HG02970 (cell line): ENCODE data around the gene MLYCD.

Source experiments
- ATAC-seq: cut with Tn5 transposase; IDR thresholded peaks from one replicate; pipeline ENCODE4 v1.9.1; 2021; ENCODE audit warnings: mild to moderate bottlenecking, moderate library complexity, moderate number of reproducible peaks; ENCODE audit not compliant: unreplicated experiment, low FRiP score

Gene MLYCD

DNA sequence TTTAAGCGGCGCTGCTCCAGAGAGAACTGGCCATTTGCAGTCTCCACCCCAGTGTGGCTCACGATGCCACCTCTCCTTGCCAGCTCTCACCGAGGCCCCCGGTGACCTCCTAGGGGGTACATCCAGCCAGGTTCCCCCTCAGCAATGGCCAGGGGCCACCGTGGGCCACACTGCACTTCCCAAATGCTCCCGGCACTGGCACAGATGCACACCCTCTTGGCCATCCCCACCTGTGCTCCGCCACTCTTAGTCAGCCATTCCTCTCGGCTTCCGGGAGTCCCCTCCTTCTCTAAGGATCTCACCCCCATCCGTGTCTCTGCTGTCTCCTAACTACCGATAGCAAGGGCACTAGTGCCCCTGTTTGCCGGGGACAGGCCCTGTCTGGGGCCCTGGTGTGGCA is 25.8 kb downstream of the MLYCD start:
- ATAC-seq, result no peak

DNA sequence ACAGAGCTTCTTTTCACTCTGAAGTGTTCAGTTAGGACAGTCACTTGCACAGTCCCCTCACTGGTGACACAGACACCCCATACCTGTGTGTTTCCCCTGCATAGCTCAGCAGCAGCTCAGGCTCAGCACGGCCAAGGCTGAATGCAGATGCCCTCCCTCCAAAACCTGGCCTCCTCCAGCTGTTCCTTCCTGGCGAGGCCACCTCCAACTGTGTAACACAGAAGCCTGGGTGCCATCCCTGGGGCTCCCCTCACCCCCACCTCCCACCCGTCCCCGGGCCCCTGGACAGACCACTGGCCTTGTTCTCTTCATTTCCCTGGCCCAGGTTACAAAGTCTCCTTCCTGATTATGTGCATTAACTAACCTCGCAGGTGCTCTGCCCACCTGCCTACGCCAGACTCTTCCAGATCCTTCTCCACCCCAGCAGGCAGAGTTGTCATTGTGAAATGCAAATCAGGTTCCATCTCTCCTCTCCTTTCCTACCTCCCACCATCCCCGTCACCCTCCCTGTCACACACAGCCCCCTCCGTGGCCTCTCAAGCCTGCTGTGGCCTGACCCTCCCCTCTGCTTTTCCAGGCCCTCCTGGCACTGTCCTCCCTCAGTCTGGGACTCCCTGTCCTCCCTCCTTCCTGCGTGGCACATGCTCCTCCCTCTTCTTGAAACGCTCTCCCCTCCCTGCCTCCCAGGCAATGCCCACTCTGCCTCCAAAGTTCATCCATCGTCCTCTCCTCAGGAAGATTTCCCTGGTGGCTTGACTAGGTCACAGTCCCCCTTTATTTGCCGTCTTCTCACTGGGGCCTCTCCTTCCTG is 26.4 kb downstream of the MLYCD start:
- ATAC-seq, result no peak

DNA sequence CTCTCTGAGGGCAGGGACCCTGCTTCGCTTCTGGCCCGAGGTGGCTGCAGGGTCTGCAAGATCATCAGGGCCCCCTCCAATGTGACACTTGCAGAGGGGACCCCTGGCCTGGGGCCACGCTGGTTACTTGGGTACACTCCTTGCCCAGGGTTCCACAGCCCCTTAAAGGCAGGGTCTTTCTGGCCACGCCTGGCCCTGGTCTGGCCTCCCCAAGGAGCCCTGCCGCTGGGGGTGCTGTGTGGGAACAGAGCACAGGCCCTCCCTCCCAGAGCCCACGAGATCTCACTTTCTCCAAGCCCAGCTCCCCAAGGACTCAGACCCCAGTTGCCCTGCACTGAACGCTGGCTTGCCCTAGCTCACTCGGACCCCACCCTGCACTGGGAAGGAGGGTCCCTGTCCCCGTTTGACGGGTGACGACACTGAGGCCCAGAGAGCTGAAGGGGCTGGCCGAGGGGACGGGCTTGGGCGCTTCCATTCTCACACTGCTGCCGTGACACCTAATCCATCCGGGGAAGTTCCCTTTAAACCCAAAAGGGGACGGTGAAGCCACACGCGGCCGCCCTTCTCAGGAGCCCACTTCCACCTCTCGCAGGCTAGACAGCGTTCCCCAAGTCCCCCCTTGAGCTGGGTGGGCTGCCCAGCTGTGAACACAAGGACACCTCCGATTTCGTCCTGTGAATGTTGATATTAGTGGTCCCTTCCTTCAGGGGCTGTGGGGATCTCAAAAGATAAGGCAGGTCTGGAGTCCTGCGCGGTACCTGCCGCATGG is 27.2 kb downstream of the MLYCD start:
- no peak for ATAC-seq

DNA sequence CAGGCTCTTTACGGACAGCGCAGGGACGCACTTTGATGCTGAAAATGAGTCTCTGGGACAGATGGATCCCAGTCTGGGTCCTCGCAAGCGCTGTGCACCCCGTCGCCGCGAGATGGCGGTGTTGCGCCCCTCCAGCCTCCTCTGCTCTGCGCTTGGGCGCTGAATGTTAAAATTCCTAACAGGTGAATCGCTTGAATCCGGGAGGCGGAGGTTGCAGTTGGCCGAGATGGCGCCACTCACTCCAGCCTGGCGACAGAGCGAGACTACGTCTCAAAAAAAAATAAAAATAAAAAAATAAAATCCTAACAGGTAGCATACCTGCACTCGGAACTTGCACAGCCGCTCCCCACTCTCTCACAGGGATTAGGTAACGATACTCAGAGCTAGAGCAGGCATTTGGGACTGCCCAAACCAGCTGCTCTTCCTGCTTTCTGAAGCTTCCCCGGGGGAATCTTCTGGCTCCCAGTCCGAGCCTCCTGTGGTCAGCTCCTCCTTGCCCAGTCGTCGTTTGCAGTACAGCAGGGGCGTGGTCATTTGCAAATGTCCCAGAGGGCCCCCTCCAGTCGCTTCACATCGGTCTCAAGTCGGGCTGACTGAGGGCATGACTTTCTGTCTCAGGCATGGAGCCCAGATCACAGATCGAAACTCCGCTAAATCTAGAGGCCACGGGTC is 27.9 kb downstream of the MLYCD start:
- no peak for ATAC-seq

DNA sequence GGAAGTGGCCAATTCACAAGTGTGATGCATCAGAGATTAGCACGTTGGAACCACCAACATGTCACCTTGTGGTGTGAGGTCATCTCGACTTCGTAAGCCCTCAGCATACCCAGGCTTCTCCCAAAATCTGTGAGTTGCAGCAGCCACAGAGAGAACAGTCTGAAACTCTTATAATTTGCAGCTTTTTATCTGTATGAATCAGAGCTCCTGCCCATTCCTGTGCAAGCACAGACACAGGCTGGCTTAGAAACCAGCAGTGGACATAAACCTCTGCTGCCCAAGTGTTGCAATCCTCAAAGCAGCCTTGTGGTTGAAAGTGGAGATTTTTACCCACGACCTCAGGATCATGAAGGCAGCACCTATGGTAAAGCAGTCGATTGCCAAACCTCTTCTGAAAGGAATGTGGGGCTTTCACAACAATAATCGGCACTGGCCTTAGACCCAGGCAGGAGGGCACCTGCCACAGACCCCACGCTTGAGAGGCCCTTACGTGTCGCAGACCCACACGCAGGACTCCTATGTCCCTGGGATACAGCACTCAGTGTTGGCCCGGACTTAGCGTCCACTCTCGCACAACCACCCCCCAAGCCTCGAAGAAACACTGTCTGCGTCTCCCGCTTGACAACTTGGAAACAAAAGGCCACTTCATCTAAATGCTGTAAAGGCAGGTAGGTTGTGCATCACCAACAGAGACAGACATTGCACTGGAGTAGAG is 29.6 kb downstream of the MLYCD start:
- ATAC-seq, result no peak

DNA sequence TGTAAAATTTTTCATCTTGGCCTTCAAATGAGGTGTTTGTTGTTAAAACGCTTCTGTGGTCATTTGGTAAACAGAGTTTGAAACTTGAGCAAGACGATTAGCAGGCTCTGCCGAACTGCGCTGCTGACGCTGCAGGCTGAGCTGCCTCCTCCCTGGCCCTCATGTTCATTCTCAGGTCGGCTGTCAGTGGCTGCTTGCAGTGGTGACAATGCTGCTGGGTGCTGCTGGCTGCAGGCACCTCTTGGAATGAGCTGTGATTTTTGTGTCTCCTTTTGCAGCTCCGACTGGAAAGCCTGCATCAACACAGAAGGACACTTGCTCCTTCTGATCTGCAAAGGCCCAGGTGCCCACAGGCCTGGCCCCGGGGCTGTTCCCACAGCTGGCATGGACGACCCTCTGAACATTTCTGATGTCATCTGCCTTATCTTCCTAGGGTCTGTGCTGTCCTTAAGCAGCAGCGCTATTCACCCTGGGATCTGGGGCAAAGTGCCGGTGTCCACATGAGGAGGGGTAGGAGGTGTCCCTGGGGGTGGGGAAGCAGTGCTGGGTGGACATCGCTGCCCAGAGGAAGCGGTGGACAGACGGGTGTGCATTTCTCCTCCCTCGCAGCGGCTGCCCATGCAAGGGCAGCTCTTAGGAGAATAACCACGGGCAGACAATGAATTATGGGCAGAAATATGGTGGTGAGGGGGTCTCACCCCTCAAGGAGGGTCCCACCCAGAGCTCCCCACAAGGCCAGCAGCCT is 31.1 kb downstream of the MLYCD start:
- no peak for ATAC-seq

DNA sequence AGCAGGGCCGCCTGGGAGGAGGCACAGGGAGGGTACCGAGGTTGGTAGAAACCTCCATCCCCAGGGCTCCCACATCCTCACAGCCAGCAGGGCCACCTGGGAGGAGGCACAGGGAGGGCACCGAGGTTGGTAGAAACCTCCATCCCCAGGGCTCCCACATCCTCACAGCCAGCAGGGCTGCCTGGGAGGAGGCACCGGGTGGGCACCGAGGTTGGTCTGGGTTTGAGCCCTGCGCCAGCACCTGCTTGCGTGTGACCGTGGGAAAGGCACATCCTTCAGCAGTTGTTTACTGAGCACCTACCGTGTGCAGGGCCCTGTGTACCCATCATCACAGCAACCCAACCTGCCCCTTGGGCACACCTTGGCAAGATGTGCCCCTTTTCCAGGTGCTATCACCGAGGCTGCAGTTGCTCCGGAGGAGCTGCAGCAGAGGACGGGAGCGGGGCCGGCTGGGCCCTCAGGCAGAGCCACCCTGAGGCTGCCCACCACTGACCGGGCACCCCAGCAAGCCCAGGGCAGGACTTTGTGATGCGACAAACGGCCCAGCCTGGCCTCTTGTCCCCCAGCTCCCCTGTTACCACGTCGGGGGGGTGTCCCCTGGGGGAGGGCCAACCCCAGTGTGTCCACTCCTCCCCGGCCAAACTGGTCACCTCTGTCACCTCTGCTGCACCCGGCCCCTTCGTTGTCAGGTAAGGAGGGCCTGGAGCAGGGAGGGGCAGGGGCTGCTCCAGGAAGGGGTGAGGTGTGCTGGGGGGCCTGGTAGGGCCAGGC is 32.0 kb downstream of the MLYCD start:
- ATAC-seq, result no peak

DNA sequence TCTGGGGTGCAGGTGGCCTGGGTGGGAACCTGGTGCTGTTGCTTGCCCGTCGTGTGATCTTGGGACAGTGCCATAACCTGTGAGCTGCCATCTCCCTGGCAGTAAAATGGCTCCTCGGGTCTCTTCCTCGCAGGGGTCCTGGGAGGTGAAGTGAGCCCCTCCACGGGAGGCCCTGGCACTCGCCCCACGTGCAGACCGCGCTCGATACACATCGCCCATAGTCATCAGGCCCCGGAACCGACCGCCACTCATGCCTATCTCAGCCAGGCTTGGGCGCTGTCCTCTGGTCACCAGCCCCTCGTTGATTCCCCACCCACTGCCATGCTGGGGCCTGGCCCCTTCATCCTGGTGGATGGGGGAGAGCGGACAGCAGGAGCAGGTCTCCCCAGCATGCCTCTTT is 32.6 kb downstream of the MLYCD start:
- ATAC-seq, result no peak

DNA sequence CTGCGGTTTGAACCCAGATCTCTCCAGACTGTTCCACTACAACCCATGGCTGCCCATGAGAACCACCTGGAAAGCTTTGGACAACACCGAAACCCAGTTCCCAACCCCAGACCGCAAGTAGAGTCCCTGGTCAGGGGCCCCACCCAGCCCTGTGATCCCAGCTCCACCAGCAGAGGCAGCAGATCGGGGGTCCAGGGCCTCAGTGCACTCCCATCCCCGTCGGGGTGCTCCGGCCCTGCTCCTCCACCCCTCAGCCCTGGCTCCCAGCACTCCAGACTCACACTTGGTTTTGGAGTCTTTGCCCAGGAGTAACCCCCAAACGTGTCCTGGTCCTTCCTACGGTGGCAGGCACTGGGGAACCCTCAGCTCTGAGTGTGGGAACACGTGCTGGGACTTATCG is 33.4 kb downstream of the MLYCD start:
- ATAC-seq, result no peak

DNA sequence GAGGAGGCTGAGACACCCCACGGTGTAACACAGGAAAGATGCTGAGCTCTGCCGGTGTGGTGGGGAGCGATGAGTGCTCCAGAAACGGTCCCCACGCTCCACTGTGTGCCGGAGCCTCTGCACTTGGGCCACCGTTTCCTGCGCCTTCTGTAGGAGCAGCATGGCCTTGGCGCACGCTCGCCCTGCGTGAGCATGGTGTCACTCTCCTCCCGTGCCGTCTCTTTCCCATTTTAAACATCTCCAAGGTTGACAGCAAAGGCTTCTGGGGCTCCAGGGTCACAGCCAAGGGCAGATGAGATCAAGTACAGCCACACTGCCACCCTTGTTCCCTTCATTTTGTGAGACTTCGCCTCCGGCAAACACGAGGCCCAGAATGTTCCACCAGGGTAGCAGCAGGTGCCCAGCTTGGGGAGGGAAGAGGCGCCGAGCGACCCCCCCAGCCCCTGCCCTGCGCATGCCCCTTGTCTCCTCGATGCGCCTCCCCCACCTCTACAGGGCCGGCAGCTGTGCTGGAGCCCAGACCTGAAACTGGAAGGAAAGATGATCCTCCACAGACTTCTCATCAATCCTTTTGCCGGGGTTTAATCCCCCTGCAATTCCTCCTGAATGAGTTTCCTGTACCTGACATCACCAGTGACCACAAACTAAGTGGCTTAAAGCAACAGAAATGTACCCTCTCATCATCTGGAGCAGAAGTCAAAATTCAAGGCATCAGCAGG is 34.2 kb downstream of the MLYCD start:
- ATAC-seq, result no peak

DNA sequence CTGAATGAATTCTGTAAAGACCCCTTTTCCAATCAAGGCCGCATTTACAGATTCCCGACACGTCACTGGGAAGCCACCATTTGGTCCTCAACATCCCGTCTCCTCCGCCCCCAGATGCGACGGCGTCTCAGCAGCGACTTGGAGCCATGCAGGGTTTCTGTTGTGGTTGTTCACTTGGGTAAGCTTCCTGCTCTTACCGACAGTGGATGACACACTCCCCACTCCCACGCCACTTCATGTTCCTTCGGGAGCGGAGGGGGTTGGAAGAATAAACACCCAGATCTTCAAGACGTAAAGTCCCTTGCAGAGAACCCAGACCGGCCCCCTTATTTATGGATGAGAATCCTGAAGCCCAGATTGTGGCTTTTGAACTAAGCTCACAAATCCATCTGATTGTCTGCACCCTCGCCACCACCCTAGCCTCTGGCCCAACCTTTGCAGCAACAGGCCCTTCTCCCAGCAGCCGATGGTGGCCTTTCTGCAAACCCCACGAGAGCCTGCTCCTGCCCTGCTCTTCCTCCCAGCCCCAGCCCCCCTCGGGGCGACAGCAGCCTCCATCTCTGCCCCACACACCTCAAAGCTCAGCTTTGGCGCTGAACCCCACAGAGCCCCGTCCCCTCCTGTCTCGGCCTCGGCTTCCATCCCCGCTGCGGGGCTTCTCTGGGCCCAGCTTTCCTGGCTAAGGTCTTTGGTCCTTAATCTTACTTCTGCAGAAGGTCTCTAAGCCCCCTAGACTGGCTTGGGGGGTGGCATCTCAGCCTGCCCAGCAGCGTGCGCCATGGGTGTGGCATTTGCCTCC is 35.2 kb downstream of the MLYCD start:
- no peak for ATAC-seq

DNA sequence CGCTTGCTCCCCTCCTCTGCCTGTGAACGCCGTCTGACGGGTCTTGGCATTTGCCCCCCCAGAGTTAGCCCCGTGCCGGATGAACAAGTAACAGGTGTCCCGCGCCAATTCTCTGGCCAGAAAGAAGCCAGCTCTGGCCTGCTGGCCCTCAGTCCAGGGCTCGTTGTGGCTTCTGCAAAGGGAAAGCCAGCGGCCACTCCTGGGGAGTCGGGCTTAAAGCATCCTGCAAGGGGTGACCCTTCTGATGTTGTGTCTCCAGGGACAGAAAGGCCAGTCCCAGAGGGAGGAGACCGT is 35.7 kb downstream of the MLYCD start:
- no peak for ATAC-seq

DNA sequence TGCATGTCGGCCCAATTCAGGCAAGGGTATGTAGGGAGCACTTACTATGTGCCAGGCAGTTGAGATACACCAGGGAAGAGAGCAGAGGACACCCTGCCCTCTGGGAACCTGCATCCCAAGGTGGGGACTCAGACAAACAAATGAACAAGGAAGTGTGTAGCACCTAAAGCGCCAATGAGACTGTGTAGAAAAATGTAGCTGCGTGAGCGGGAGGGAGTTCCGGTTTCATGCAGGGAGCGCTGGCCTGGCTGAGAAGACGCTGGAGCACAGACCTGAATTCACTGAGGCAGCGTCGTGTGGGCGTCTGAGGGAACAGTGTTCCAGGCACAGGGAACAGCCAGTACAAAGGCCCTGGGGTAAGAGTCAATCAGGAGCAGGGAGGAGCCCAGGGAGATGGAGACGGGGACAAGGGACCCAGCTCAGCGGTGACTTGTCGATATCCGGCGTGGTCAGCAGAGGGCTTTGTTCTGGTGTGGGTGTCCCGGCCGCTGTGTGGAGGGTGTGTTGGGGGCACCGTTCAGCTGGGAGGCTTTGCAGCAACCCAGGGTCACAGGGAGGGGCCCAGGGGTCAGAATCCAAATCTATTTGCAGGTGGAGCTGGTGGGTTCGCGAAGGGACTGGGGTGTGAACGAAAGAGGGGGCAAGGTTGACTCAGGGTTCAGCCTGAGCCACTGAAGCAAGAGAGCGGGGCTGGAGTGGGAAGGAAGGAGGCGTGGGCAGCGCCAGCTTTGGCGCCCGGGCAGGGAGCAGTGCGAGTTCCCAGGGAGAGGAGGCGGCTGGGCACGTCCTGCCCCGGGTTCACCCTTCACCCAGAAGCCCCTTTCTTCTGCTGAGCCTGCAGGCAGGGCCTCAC is 36.3 kb downstream of the MLYCD start:
- no peak for ATAC-seq

DNA sequence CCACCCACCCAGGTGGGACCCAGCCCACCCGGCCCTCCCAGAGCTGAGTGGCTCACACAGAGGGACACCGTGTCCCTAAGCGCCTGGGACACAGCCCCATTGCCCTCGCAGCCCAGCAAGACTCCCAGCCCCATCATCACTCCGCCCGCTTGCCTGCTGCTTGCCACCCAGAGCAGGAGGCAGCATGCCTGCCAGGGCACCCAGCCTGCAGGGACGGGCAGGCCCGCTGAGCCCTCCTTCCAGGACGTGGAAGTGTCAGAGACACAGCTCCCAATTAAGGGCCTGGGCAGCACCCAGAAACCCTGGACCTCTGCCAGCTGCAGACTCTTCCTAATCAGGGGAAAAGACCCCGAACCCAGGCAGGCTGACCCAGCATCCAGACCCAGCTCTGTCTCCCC is 36.9 kb downstream of the MLYCD start:
- no peak for ATAC-seq

DNA sequence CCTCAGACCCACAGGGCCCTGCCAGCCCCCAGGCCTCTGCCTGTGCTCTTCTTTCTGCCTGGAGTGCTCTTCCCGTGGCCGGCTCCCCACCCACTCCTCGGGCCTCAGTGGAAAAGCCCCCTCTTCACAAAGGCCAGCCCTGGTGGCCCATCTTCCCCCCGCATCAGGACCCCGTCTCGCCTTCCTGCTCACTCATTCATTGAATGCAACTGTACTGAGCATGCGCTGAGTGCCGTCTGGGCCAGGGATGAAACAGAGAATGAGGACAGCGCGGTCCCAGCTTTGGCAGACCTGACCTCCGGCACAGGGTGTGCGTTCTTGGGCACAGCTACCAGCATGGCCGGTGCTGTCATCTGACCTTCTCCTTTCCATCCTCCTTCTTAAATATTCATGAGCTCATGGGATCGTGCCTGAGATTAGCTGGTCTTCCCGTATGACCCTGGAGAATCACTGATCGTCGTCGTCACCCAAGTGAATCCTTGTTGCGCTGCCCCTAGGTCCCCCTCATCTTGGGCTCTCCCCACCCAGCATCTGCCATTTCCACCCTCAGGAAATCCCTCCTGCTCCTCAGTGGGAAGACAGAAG is 37.8 kb downstream of the MLYCD start:
- no peak for ATAC-seq

DNA sequence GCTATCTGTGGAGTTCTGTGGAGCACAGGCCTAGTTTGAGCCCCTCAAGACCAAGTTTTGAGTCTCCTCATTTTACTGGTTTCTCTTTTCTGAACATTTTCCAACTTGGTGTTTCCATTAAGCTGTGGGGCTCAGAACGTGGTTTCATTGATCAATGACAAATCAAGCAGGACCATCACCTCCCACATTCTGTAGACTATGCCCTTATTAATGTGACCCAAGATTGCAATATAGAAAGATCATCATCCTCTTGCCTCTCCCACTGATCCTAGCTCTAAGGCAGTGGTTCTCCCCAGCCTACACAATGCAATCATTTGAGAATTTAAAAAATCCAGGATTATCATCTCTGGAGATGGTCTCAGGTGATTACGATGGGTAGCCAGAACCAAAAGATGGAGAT is 38.4 kb downstream of the MLYCD start:
- no peak for ATAC-seq
